Measurements from ENCODE around the gene APBA2. TPM values are rescaled to one million over a fixed set of nuclear protein-coding genes. Genes with fewer than 3 reads are reported as not detected.

Gene APBA2
- total RNA-seq, 1 experiment from 2014 or later = 11.2 TPM

GRCh38 chr15:29029651-29030195, 143.9 kb downstream of the APBA2 start:
- Mint-ChIP-seq H3K4me3 (no peak overlapping the region), H3K4me1 (peaks cover 8% of the 10 kb centered on the region), H3K36me3 (0 out of 2 replicates have a peak, but pooled peaks cover 11% of the 10 kb centered on the region), H3K27me3 (ENCODE audit: low read depth) (no peaks in the 10 kb centered on the region), H3K9me3 (peaks cover 26% of the 10 kb centered on the region), H3K27ac (no peak overlapping the region)
- ChIA-PET POLR2A (no interaction called here), CTCF (interaction anchor here (1.1 to 1.4 kb wide), 3 partner anchors 11 to 74 kb away, joined by 3 to 5 read pairs (median 4); no protein-coding TSS in a partner anchor)
- ATAC-seq = no peak
- DNase-seq (ENCODE audit: low spot score) = no peak
- no peak for TF ChIP-seq ESRRA (CRISPR knock-in tag; IDR thresholded peaks at IDR 0.05; ENCODE audit: borderline replicate concordance)
- TF ChIP-seq MYBL2 (CRISPR knock-in tag; IDR thresholded peaks at IDR 0.05) = no peak

GRCh38 chr15:29031502-29032228, 145.9 kb downstream of the APBA2 start:
- DNase-seq (ENCODE audit: low spot score) (no peak), ATAC-seq (no peak)
- H3K9me3 Mint-ChIP-seq = peaks cover 26% of the 10 kb centered on the region
- no peak overlapping the region for H3K27ac Mint-ChIP-seq
- ChIA-PET POLR2A (no interaction called here), CTCF (no interaction called here)
- H3K4me3 Mint-ChIP-seq = no peak overlapping the region
- no peaks in the 10 kb centered on the region for H3K27me3 Mint-ChIP-seq (ENCODE audit: low read depth)
- H3K4me1 Mint-ChIP-seq = peaks cover 17% of the 10 kb centered on the region
- TF ChIP-seq FOXJ3 (CRISPR knock-in tag; IDR thresholded peaks at IDR 0.05; ENCODE audit: borderline replicate concordance) (no peak), ZNF121 (CRISPR knock-in tag; IDR thresholded peaks at IDR 0.05) (no peak), ZNF317 (CRISPR knock-in tag; IDR thresholded peaks at IDR 0.05; ENCODE audit: borderline replicate concordance, low read depth) (no peak), GRHL2 (CRISPR knock-in tag; IDR thresholded peaks at IDR 0.05; ENCODE audit: insufficient replicate concordance, severe bottlenecking) (no peak), ZNF423 (CRISPR knock-in tag; IDR thresholded peaks at IDR 0.05) (no peak), NR3C1 (CRISPR knock-in tag; conservative IDR thresholded peaks at IDR 0.05; ENCODE audit: low read depth) (no peak)
- 0 out of 2 replicates have a peak, but pooled peaks cover 11% of the 10 kb centered on the region for H3K36me3 Mint-ChIP-seq

GRCh38 chr15:29032229-29032625, 146.5 kb downstream of the APBA2 start:
- H3K27ac Mint-ChIP-seq = no peak overlapping the region
- H3K27me3 Mint-ChIP-seq (ENCODE audit: low read depth) = no peaks in the 10 kb centered on the region
- ChIA-PET POLR2A (no interaction called here), CTCF (no interaction called here)
- H3K4me3 Mint-ChIP-seq = no peak overlapping the region
- peaks cover 17% of the 10 kb centered on the region for H3K4me1 Mint-ChIP-seq
- 0 out of 2 replicates have a peak, but pooled peaks cover 11% of the 10 kb centered on the region for H3K36me3 Mint-ChIP-seq
- no peak for TF ChIP-seq HMGA2 (CRISPR knock-in tag; IDR thresholded peaks at IDR 0.05)
- no peak for TF ChIP-seq ZNF219 (CRISPR knock-in tag; IDR thresholded peaks at IDR 0.05; ENCODE audit: borderline replicate concordance)
- no peak for DNase-seq (ENCODE audit: low spot score)
- H3K9me3 Mint-ChIP-seq = peaks cover 27% of the 10 kb centered on the region
- ATAC-seq = no peak

GRCh38 chr15:29032751-29033150, 147.0 kb downstream of the APBA2 start:
- Mint-ChIP-seq H3K36me3 (0 out of 2 replicates have a peak, but pooled peaks cover 11% of the 10 kb centered on the region), H3K4me3 (no peak overlapping the region), H3K27me3 (ENCODE audit: low read depth) (no peaks in the 10 kb centered on the region), H3K9me3 (peaks cover 31% of the 10 kb centered on the region), H3K27ac (no peak overlapping the region), H3K4me1 (peaks cover 17% of the 10 kb centered on the region)
- no peak for DNase-seq (ENCODE audit: low spot score)
- ATAC-seq = no peak
- POLR2A ChIA-PET = no interaction called here
- CTCF ChIA-PET = no interaction called here
- TF ChIP-seq ZNF281 (CRISPR knock-in tag; IDR thresholded peaks at IDR 0.05) = no peak
- TF ChIP-seq ZBTB21 (CRISPR knock-in tag; IDR thresholded peaks at IDR 0.05; ENCODE audit: borderline replicate concordance) = no peak
- TF ChIP-seq HMGA2 (CRISPR knock-in tag; IDR thresholded peaks at IDR 0.05) = no peak
- no peak for TF ChIP-seq FOXP1 (CRISPR knock-in tag; IDR thresholded peaks at IDR 0.05; ENCODE audit: borderline replicate concordance)
- no peak for TF ChIP-seq ATF2 (CRISPR knock-in tag; IDR thresholded peaks at IDR 0.05; ENCODE audit: borderline replicate concordance, low read depth)
- TF ChIP-seq SMAD4 (CRISPR knock-in tag; IDR thresholded peaks at IDR 0.05) = no peak
- TF ChIP-seq AFF4 (CRISPR knock-in tag; IDR thresholded peaks at IDR 0.05; ENCODE audit: borderline replicate concordance) = no peak
- TF ChIP-seq NR3C1 (CRISPR knock-in tag; conservative IDR thresholded peaks at IDR 0.05; ENCODE audit: low read depth) = no peak
- no peak for TF ChIP-seq ZBTB43 (CRISPR knock-in tag; IDR thresholded peaks at IDR 0.05)
